Left lung (tissue), 10 donors: ENCODE data around the gene OR51G2. TPM values are rescaled to one million over a fixed set of nuclear protein-coding genes. Genes with fewer than 3 reads are reported as not detected.

ENCODE experiments used
- ATAC-seq: fragments of 200-7000 bp; cut with Tn5 transposase; one replicate; pipeline ENCODE4 v1.9.1; 2020; ENCODE audit warnings: moderate library complexity
- DNase-seq, 4 donors: peaks; one replicate each; pipeline ENCODE4 v3.0.0-alpha.2; 2013 to 2020
- H3K27ac ChIP-seq, 2 donors: fragments of 200-600 bp; sonication (generic) in 1 of 2; one replicate each; pipeline versions ENCODE4 v1.5.0 to v1.8.0; 2020 to 2021
- H3K27me3 ChIP-seq, 2 donors: fragments of 200-600 bp; sonication (generic) in 1 of 2; one replicate each; pipeline versions ENCODE4 v1.5.0 to v1.8.0; 2020 to 2021
- H3K36me3 ChIP-seq, 2 donors: fragments of 200-600 bp; sonication (generic) in 1 of 2; one replicate each; pipeline versions ENCODE4 v1.5.0 to v1.8.0; 2020 to 2021
- H3K4me1 ChIP-seq, 2 donors: fragments of 200-600 bp; one replicate each; pipeline ENCODE4 v1.8.0; 2021
- H3K4me3 ChIP-seq, 2 donors: fragments of 200-600 bp; sonication (generic) in 1 of 2; one replicate each; pipeline versions ENCODE4 v1.5.0 to v1.8.0; 2020 to 2021; ENCODE audit warnings: mild to moderate bottlenecking in 1 of 2
- H3K9me3 ChIP-seq, 2 donors: fragments of 200-600 bp; sonication (generic) in 1 of 2; one replicate each; pipeline versions ENCODE4 v1.5.0 to v1.8.0; 2020 to 2021
- CTCF ChIP-seq, 2 donors: fragments of 200-600 bp; sonication (generic) in 1 of 2; IDR thresholded peaks; one replicate each; pipeline versions ENCODE4 v1.5.0 to v1.8.0; 2021; ENCODE audit warnings: antibody characterized with exemption in 2 of 2
- intact Hi-C, 2 donors: fragments of 100-400 bp; cut with DNase I; formaldehyde crosslinking; loops; one replicate each; pipeline versions ENCODE4 v1.11.2 to v1.14.2; 2022
- polyA plus RNA-seq, 6 donors: library from polyadenylated mRNA; unstranded; fragments of 120-200 nt; gene quantifications; one replicate each; pipeline ENCODE4 v1.2.1, GENCODE V29; 2013; ENCODE audit not compliant: insufficient read length in 6 of 6
- total RNA-seq, 2 donors: library from RNA; stranded (reverse); fragmentation: NEBNext Ultra II Directional; extraction: Animal tissue kit (Norgen Biotek cat#: 25700); gene quantifications; one replicate each; pipeline ENCODE4 v1.2.1, GENCODE V29; 2021
- donor health status: DM: no; HTN: yes; CAD: no.
- donor health status: DM: no; HTN: no; CAD: no.

Gene OR51G2
- total and polyA plus RNA-seq, 8 donors, result not detected

- no peak for ATAC-seq
- intact Hi-C loops, result no loop called here
- Histone ChIP-seq H3K27ac (no peak overlapping the region), H3K36me3 (no peaks in the 10 kb centered on the region), H3K4me3 (no peak overlapping the region), H3K9me3 (no peaks in the 10 kb centered on the region), H3K27me3 (no peaks in the 10 kb centered on the region), H3K4me1 (no peaks in the 10 kb centered on the region)
- no peak for TF ChIP-seq CTCF (IDR thresholded peaks at IDR 0.05)
- DNase-seq, result no peak
Measured at GRCh38 chr11:4890279-4890678, 28.9 kb downstream of the OR51G2 start.

GRCh38 chr11:4887591-4887990, 31.6 kb downstream of the OR51G2 start:
- Histone ChIP-seq H3K27me3 (no peaks in the 10 kb centered on the region), H3K4me1 (no peaks in the 10 kb centered on the region), H3K27ac (no peak overlapping the region), H3K9me3 (no peaks in the 10 kb centered on the region), H3K4me3 (no peak overlapping the region), H3K36me3 (no peaks in the 10 kb centered on the region)
- DNase-seq (no peak), ATAC-seq (no peak)
- TF ChIP-seq CTCF (IDR thresholded peaks at IDR 0.05), result no peak
- intact Hi-C loops, result no loop called here

GRCh38 chr11:4886186-4886585, 33.0 kb downstream of the OR51G2 start:
- ATAC-seq, result no peak
- no peaks in the 10 kb centered on the region for H3K36me3 ChIP-seq
- TF ChIP-seq CTCF (IDR thresholded peaks at IDR 0.05), result no peak
- no peaks in the 10 kb centered on the region for H3K4me1 ChIP-seq
- intact Hi-C loops, result no loop called here
- no peaks in the 10 kb centered on the region for H3K27me3 ChIP-seq
- no peak overlapping the region for H3K4me3 ChIP-seq
- no peak overlapping the region for H3K27ac ChIP-seq
- no peak for DNase-seq
- H3K9me3 ChIP-seq, result no peaks in the 10 kb centered on the region

- no peaks in the 10 kb centered on the region for H3K27me3 ChIP-seq
- no peak overlapping the region for H3K27ac ChIP-seq
- DNase-seq (no peak), ATAC-seq (no peak)
- no peaks in the 10 kb centered on the region for H3K36me3 ChIP-seq
- intact Hi-C loops, result no loop called here
- TF ChIP-seq CTCF (IDR thresholded peaks at IDR 0.05), result no peak
- H3K9me3 ChIP-seq, result no peaks in the 10 kb centered on the region
- no peak overlapping the region for H3K4me3 ChIP-seq
- no peaks in the 10 kb centered on the region for H3K4me1 ChIP-seq
Measured at GRCh38 chr11:4884361-4884760, 34.8 kb downstream of the OR51G2 start.

GRCh38 chr11:4882543-4882942, 36.6 kb downstream of the OR51G2 start:
- no peak for TF ChIP-seq CTCF (IDR thresholded peaks at IDR 0.05)
- no peak for DNase-seq
- H3K27me3 ChIP-seq, result no peaks in the 10 kb centered on the region
- intact Hi-C loops, result no loop called here
- no peak overlapping the region for H3K27ac ChIP-seq
- no peak for ATAC-seq
- no peaks in the 10 kb centered on the region for H3K36me3 ChIP-seq
- no peaks in the 10 kb centered on the region for H3K9me3 ChIP-seq
- no peaks in the 10 kb centered on the region for H3K4me1 ChIP-seq
- no peak overlapping the region for H3K4me3 ChIP-seq
